Fibroblast of skin of abdomen (primary cell): ENCODE measurements around the gene CTSZ.
"Not testable (repeated sequence)": the region's sequence is repeated elsewhere in the genome, so short reads cannot be mapped to it uniquely, and the experiment has no call there.

Source experiments
- DNase-seq: peaks from one replicate; pipeline ENCODE4 v3.0.0-alpha.2; 2013

Gene CTSZ

GRCh38 chr20:58978351-58979190 lies 28.5 kb downstream of the CTSZ start:
- DNase-seq, result no peak

GRCh38 chr20:58976061-58976730 lies 30.9 kb downstream of the CTSZ start:
- no peak for DNase-seq

- DNase-seq, result no peak
Observed at GRCh38 chr20:58975353-58975752, 31.7 kb downstream of the CTSZ start.

- DNase-seq, result no peak
Observed at GRCh38 chr20:58973866-58974265, 33.2 kb downstream of the CTSZ start.

- DNase-seq, result no peak
Observed at GRCh38 chr20:58973179-58973578, 33.9 kb downstream of the CTSZ start.

- DNase-seq, result no peak
Observed at GRCh38 chr20:58971429-58971828, 35.6 kb downstream of the CTSZ start.

- no peak for DNase-seq
Observed at GRCh38 chr20:58970146-58970545, 36.9 kb downstream of the CTSZ start.

- DNase-seq, result no peak
Observed at GRCh38 chr20:58969439-58969838, 37.6 kb downstream of the CTSZ start.

- no peak for DNase-seq
Observed at GRCh38 chr20:58967652-58968429, 39.2 kb downstream of the CTSZ start.

GRCh38 chr20:58965270-58966064 lies 41.6 kb downstream of the CTSZ start:
- no peak for DNase-seq

- DNase-seq, result not testable (repeated sequence)
Observed at GRCh38 chr20:58963922-58964321, 43.1 kb downstream of the CTSZ start.

- no peak for DNase-seq
Observed at GRCh38 chr20:58963060-58963584, 43.9 kb downstream of the CTSZ start.

GRCh38 chr20:58959652-58960051 lies 47.4 kb downstream of the CTSZ start:
- DNase-seq, result no peak

GRCh38 chr20:58956078-58956477 lies 51.0 kb downstream of the CTSZ start:
- no peak for DNase-seq

GRCh38 chr20:58953050-58953449 lies 54.0 kb downstream of the CTSZ start:
- DNase-seq, result no peak

- DNase-seq, result no peak
Observed at GRCh38 chr20:58950603-58951002, 56.5 kb downstream of the CTSZ start.

GRCh38 chr20:58947797-58948388 lies 59.2 kb downstream of the CTSZ start:
- DNase-seq, result not testable (repeated sequence)

GRCh38 chr20:58945965-58946631 lies 61.0 kb downstream of the CTSZ start:
- DNase-seq, result no peak
